Sigmoid colon (tissue), 7 donors: ENCODE data around the gene PGRMC2. TPM values are rescaled to one million over a fixed set of nuclear protein-coding genes. Genes with fewer than 3 reads are reported as not detected.

Experiments
- DNase-seq: peaks from one replicate; pipeline ENCODE4 v3.0.0-alpha.2; 2019
- H3K27ac ChIP-seq, 4 donors: fragments of 200-600 bp; sonication (generic); one replicate each; pipeline ENCODE4 v1.5.1; 2016 to 2019; ENCODE audit warnings: mild to moderate bottlenecking in 1 of 4
- H3K27me3 ChIP-seq, 3 donors: fragments of 200-600 bp; sonication (generic); one replicate each; pipeline ENCODE4 v1.5.1; 2019; ENCODE audit warnings: mild to moderate bottlenecking in 1 of 3
- H3K36me3 ChIP-seq, 4 donors: fragments of 200-600 bp; sonication (generic); one replicate each; pipeline ENCODE4 v1.5.1; 2016 to 2019
- H3K4me1 ChIP-seq, 4 donors: fragments of 200-600 bp; sonication (generic); one replicate each; pipeline ENCODE4 v1.5.1; 2017 to 2019
- H3K4me3 ChIP-seq, 4 donors: fragments of 200-600 bp; sonication (generic); one replicate each; pipeline ENCODE4 v1.5.1; 2017 to 2019; ENCODE audit warnings: mild to moderate bottlenecking in 2 of 4, moderate library complexity in 1 of 4
- H3K9me3 ChIP-seq, 4 donors: fragments of 200-600 bp in 3 of 4; sonication (generic) in 3 of 4; one replicate each; pipeline versions ENCODE4 v1.5.1 to v1.6.1; 2013 to 2019
- CTCF ChIP-seq, 4 experiments: fragments of 450-650 bp in 3 of 4; fragments of 200-600 bp in 1 of 4; IDR thresholded peaks; one replicate each; pipeline ENCODE4 v1.5.1; 2016 to 2019; ENCODE audit warnings: antibody characterized with exemption in 4 of 4, mild to moderate bottlenecking in 3 of 4, moderate library complexity in 2 of 4
- EP300 ChIP-seq, 4 donors: sonication (generic); formaldehyde crosslinking; IDR thresholded peaks; one replicate each; pipeline ENCODE4 v1.6.1; 2017; ENCODE audit warnings: antibody characterized with exemption in 4 of 4
- POLR2A ChIP-seq, 2 donors: fragments of 450-650 bp; IDR thresholded peaks; one replicate each; pipeline ENCODE4 v1.6.1; 2016; ENCODE audit warnings: antibody characterized with exemption in 2 of 2, mild to moderate bottlenecking in 2 of 2, moderate library complexity in 2 of 2
- POLR2AphosphoS5 ChIP-seq, 4 donors: sonication (generic); formaldehyde crosslinking; IDR thresholded peaks; one replicate each; pipeline ENCODE4 v1.6.1; 2017; ENCODE audit warnings: antibody characterized with exemption in 4 of 4
- WGBS, 2 donors: extraction: QIAGEN DNeasy Blood & Tissue Kit; methylation state at CpG; one replicate each; pipeline ENCODE4 v1.1.7; 2013; 5-methylcytosine and 5-hydroxymethylcytosine counted together
- intact Hi-C: fragments of 100-400 bp; cut with DNase I; formaldehyde crosslinking; loops from one replicate; pipeline ENCODE4 v1.15.1; 2023
- polyA plus RNA-seq, 3 donors: library from polyadenylated mRNA; stranded (reverse); fragments of 200-250 nt; gene quantifications; one replicate each; pipeline ENCODE4 v1.2.3, GENCODE V29; 2013
- total RNA-seq, 4 donors: library from RNA; depleted of rRNA; stranded (reverse); fragments of >200 nt; gene quantifications; one replicate each; pipeline ENCODE4 v1.1.0, GENCODE V29; 2016
- donor health status: healthy with polysubstance abuse.
- donor health status: Bipolar disorder and iron deficiency.
- donor health status: healthy.

PGRMC2 gene
- total RNA-seq (10 to 100 TPM; 38.8 to 61.7 (median 52.9) TPM), polyA plus RNA-seq (10 to 100 TPM; 22.4 to 37.2 (median 35.7) TPM)

- intact Hi-C loops = loop anchor here (2.0 to 10.0 kb wide), 7 partner anchors 165 to 805 kb away; partner anchors contain the start of genes JADE1, LARP1B and SCLT1
- WGBS, 2 donors = 1% methylated on average over 67 of the region's 67 CpGs
Measured at GRCh38 chr4:128287141-128287870, at the start of gene PGRMC2. PGRMC2 (minus strand) TSS chr4:128287813; CDS start chr4:128287790, 23 bp downstream.

GRCh38 chr4:128335541-128335940, 47.9 kb upstream of the PGRMC2 start:
- Histone ChIP-seq H3K27ac (no peak overlapping the region), H3K36me3 (no peaks in the 10 kb centered on the region), H3K4me3 (no peak overlapping the region), H3K4me1 (no peaks in the 10 kb centered on the region), H3K27me3 (no peaks in the 10 kb centered on the region), H3K9me3 (no peaks in the 10 kb centered on the region)
- intact Hi-C loops = no loop called here
- TF ChIP-seq CTCF (IDR thresholded peaks at IDR 0.05) (no peak), POLR2AphosphoS5 (IDR thresholded peaks at IDR 0.05) (no peak), EP300 (IDR thresholded peaks at IDR 0.05) (no peak), POLR2A (IDR thresholded peaks at IDR 0.05) (no peak)
- DNase-seq = no peak
- 93 to 94% methylated on average over 3 of the region's 3 CpGs for WGBS, 2 donors

More at GRCh38 chr4:128287141-128287870, at the start of gene PGRMC2:
- no peaks in the 10 kb centered on the region for H3K27me3 ChIP-seq
- no peaks in the 10 kb centered on the region for H3K9me3 ChIP-seq
- peaks cover 0 to 38% (median 25%) of the 10 kb centered on the region in 4 donors for H3K4me1 ChIP-seq
- peak within 1 kb of the TSS; percentile 75 to 90 (median 88) for H3K4me3 ChIP-seq
- peak; percentile 58 to 73 for TF ChIP-seq POLR2A (IDR thresholded peaks at IDR 0.05)
- TF ChIP-seq CTCF (IDR thresholded peaks at IDR 0.05) = no peak
- TF ChIP-seq POLR2AphosphoS5 (IDR thresholded peaks at IDR 0.05) = peak; percentile 82 to 95 (median 87)
- peak within 1 kb of the TSS; percentile 89 to 97 (median 94) for H3K27ac ChIP-seq
- no peaks in the 10 kb centered on the region for H3K36me3 ChIP-seq
- peak; percentile 70 for DNase-seq

- intact Hi-C loops = no loop called here
Measured at GRCh38 chr4:128334256-128334655, 46.6 kb upstream of the PGRMC2 start.

GRCh38 chr4:128333309-128334018, 45.9 kb upstream of the PGRMC2 start:
- Histone ChIP-seq H3K36me3 (no peaks in the 10 kb centered on the region), H3K4me1 (no peaks in the 10 kb centered on the region), H3K9me3 (no peaks in the 10 kb centered on the region), H3K27ac (no peak overlapping the region), H3K27me3 (no peaks in the 10 kb centered on the region), H3K4me3 (no peak overlapping the region)
- intact Hi-C loops = no loop called here
- TF ChIP-seq POLR2A (IDR thresholded peaks at IDR 0.05) = no peak
- no peak for TF ChIP-seq POLR2AphosphoS5 (IDR thresholded peaks at IDR 0.05)
- no peak for TF ChIP-seq EP300 (IDR thresholded peaks at IDR 0.05)
- no peak for TF ChIP-seq CTCF (IDR thresholded peaks at IDR 0.05)
- WGBS, 2 donors = 91 to 92% methylated on average over 6 of the region's 6 CpGs
- DNase-seq = no peak

More at GRCh38 chr4:128334256-128334655, 46.6 kb upstream of the PGRMC2 start:
- Histone ChIP-seq H3K9me3 (no peaks in the 10 kb centered on the region), H3K4me3 (no peak overlapping the region), H3K4me1 (no peaks in the 10 kb centered on the region), H3K27ac (no peak overlapping the region), H3K27me3 (no peaks in the 10 kb centered on the region), H3K36me3 (no peaks in the 10 kb centered on the region)
- WGBS, 2 donors = 84 to 85% methylated on average over 2 of the region's 2 CpGs
- no peak for DNase-seq
- no peak for TF ChIP-seq POLR2AphosphoS5 (IDR thresholded peaks at IDR 0.05)
- no peak for TF ChIP-seq EP300 (IDR thresholded peaks at IDR 0.05)
- no peak for TF ChIP-seq CTCF (IDR thresholded peaks at IDR 0.05)
- TF ChIP-seq POLR2A (IDR thresholded peaks at IDR 0.05) = no peak
